Stimulated activated CD4-positive, alpha-beta T cell treated with anti-CD3 and anti-CD28 coated beads, Interleukin-2, amount 100 ng/mL, for 24 hours (primary cell): ENCODE results near the gene PTPRN2.
"Not testable (repeated sequence)": the region's sequence is repeated elsewhere in the genome, so short reads cannot be mapped to it uniquely, and the experiment has no call there.

Experiments used
- DNase-seq, 2 donors: peaks; one replicate each; pipeline ENCODE4 v3.0.0-alpha.2; 2020

The PTPRN2 gene

DNA sequence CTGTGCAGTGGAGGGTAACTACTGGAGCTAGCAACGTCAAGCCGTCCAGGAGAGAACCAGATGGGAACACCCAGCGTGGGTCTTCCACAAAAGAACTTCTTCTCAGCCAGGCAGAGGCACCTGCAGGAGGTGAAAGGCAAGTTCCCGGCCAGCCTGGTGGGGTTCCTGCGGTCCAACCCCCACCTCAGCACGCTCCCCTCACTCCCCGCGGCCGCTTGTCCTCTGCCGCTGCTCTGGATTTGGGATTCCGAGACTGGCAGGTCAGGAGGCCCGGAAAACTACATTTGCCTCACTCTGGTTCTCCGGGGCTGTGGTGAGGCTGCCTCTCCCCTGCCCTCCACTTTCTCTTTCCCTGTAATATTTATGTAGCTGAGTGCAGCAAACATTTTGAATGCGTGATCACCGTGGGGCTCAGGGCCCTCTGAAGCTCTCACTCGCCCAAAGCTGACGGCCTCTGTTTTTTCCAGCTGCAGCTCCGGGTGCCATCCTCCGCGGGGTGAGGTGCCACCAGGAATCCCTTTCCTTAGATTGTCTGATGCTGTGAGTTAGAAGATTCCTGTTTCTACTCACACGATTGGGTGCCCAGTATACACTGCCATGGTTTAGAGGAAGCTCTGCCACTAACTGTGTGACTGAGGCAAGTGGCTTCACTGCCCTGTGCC is 884.0 kb downstream of the PTPRN2 start:
- no peak for DNase-seq

DNA sequence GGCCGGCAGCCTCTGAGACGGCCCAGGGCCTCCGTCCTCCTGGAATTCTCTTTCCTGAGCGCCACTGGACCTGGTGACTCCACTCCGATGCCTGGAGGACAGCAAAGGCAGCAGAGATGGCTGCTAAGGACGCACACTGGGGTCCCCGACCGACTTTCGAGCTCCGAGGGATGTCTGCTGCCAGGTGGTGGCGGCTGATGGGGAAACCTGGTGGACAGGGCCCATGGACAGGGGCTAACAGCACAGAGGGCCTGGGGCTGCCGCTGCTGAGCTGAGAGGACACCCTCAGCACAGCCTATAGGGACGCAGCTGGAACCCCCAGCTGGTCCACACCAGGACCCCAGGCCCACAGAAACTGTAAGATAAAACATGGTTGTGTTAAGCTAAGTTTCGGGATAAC is 884.5 kb downstream of the PTPRN2 start:
- DNase-seq, result no peak

DNA sequence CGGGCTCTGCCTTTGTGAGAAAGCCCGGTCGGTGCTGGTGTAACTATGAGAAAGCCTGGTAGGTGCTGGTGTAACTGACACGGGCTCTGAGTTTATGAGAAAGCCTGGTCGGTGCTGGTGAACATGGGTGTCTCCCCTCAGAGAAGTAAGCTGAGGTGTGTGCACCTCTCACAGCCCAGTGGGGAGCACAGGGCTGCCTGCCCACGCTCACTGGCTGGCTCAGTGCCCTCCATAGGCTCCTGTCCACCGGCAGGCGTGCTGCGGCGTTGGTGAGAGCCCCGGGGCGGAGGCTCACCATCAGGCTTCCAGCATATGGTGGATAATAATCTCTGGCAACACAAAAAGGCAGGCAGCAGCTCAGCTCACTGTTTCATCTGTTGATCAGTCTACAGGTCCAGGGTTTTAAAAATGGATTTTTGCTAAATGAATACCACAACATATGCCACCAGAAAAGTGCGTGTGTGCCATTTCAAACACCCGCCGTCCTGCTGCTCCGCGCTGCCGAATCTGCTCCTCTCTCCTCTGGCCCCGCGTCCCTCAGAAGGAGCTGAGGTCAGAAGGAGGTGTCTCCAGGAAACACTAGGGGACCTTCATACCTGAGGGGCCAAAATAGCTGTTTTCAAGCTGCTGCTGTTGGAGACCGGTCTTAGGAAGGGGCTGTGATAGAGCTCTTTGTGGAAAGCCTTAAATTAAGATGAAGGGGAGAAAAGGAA is 885.2 kb downstream of the PTPRN2 start:
- DNase-seq, result no peak

DNA sequence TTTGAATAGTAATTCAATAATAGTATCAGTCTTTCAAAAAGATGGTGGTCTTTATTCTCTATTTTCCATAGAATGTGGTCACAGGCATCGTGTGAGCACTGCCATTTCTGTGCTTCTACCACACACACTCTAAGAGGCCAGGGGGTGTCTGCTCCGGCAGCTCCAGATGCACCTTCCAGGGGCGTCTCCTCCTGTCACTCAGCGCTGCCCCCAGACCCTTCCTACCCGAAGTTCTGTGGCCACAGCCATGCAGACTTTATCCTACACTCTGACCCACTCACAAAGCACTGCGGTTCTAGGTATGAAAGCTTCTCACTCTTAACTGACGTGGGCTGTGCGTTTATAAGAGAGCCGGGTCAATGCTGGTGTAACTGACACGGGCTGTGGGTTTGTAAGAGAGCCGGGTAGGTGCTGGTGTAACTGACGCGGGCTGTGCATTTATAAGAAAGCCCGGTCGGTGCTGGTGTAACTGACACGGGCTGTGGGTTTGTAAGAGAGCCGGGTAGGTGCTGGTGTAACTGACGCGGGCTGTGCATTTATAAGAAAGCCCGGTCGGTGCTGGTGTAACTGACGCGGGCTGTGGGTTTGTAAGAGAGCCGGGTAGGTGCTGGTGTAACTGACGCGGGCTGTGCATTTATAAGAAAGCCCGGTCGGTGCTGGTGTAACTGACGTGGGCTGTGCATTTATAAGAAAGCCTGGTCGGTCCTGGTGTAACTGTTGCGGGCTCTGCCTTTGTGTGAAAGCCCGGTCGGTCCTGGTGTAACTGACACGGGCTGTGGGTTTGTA is 886.0 kb downstream of the PTPRN2 start:
- DNase-seq, result not testable (repeated sequence)

DNA sequence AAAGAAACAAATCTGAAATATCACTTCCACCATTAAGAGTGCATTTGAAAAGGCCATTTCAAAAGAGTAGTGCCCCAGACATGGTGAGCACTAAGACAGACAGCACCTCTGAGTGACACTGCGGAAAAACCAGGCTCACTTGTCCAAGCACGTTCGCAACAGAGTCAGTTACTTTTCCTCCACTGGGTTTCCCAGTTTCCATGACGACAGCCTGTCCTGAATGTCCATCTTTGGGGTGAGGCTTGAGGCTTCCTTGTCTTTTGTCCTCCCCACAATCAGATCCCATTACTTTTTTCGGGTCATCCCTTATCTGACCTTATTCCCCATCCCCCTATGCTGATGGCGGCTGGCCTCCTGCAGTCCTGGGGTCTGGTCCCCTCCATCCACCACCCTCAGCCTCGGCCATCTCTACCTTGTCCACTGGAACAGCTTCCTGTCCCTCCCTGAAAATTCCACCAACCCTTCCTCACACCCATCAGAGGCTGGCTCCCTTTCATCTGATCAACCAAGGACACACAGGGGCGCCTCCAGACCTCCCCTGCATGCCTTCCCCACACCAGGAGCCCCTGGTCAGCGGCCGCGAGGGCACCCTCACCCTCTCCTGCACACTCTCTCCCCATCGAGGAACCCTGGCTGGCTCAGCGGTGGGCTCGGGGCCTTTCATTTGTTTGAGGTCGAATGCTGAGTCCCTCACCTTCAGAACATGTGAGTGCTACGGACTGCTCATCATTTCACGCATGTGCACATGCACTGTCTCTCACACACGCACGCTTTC is 887.2 kb downstream of the PTPRN2 start:
- no peak for DNase-seq

DNA sequence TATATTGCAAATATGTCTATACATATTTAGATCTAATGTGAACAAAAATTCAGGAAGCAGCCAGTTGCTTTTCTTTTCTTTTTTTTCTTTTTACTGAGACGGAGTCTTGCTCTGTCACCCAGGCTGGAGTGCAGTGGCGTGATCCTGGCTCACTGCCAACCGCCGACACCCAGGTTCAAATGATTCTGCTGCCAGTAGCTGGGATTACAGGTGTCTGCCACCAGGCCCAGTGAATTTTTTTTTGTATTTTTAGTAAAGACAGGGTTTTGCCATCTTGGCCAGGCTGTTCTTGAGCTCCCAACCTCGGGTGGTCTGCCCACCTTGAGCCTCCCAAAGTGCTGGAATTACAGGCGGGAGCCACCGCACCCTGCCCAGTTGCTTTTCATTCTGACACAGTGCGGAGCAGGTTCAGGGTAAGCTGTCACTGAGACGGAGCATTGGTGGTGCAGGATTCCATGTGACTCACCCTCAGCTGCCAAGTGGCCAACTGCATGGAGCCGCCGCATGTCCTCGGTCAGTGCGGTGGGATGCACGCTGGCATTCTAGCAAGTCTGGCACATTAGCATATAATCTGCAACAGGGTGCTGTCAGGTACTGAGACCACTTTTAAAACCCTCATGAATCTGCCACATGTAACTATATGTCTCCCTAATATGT is 888.1 kb downstream of the PTPRN2 start:
- DNase-seq, result no peak

DNA sequence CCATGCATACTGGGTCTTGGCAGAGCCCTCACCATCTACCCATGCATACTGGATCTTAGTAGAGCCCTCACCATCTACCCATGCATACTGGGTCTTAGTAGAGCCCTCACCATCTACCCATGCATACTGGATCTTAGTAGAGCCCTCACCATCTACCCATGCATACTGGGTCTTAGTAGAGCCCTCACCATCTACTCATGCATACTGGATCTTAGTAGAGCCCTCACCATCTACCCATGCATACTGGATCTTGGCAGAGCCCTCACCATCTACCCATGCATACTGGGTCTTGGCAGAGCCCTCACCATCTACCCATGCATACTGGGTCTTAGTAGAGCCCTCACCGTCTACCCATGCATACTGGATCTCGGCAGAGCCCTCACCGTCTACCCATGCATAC is 890.3 kb downstream of the PTPRN2 start:
- DNase-seq, result not testable (repeated sequence)

DNA sequence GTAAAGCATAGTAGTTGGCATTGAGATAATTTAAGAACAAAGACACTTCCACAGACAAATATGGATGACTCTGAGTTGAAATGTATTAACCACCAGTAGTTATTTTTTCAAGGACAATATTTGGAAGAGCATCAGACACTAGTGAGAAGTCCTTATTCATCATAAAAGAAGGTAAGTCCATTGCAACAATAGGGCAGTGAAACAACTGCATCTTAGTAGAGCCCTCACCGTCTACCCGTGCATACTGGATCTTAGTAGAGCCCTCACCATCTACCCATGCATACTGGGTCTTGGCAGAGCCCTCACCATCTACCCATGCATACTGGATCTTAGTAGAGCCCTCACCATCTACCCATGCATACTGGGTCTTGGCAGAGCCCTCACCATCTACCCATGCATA is 892.0 kb downstream of the PTPRN2 start:
- DNase-seq, result not testable (repeated sequence)

DNA sequence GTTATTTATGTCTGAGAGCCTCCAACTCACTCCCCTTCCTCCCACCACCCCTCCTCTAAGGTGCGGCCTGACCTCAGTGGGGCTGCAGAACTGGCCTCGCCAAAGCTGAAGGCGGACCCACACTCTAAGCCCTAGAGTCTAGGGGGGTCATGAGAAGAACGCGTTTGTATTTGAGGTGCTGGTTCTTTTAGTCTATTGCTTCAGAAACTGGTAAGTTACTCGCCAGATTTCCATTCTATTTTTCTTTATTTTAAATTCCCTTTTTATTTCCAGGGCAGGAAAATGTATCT is 893.3 kb downstream of the PTPRN2 start:
- no peak for DNase-seq

DNA sequence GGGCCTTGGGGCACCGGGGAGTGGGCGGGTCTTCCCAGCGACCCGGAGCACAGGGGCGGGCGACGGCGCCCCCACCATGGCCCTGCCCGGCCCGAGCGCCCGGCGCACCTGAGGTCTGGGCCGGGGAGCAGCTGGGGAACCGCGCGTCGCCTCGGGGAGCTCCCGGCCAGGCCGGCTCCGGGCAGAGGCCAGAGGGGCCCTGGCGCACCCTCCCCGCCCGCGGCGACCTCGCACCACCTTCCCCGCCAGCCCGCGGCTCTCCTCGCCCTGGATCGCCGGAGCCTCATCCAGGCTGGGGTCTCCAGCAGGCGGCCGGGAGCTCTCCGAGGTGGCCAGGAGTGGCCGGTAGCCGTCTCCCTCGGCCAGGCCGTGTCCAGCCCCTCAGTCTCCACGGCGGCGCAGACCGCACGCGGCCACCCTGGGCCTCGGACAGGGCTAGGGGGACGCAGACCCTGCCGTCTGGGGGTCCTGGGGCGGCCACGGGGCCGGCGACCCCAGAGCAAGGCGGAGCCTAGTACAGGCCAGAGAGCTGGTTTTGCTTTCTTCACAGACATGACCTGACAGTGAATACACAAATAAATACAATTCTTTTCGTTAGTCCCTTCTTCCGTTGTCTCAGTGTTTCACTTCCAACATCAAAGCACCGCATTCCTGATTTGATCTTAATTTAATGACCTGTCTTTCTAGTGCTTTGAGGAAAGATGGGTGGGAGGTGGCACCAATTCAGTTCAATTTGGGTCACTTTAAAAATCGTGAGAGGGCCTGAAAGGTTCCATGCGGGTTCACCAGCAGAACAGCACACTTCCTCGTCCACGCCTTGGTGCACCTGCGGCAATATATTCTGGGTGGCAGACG is 893.9 kb downstream of the PTPRN2 start:
- DNase-seq, result no peak

DNA sequence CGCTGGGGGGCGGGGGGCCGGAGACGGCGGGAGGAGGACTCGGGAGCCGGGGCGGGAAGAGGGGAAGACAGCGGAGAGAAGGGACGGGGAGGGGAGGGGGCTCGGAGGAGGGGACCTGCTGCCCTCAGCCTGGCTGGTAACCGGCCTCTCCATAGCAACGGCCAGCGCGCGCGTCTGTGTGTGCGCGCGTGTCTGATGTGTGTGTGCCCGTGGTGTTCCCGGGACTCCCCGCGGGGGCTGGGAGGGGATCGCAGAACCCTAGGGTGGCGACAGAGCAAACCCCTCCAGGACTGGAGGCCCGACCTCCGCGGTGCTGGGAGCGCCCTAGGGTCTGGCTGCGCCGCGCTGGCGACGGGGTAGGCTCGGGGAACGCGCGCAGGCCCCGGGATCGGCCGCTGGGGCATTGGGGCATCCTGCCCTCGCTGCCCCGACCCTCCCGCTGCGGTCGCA is 894.5 kb downstream of the PTPRN2 start:
- no peak for DNase-seq

DNA sequence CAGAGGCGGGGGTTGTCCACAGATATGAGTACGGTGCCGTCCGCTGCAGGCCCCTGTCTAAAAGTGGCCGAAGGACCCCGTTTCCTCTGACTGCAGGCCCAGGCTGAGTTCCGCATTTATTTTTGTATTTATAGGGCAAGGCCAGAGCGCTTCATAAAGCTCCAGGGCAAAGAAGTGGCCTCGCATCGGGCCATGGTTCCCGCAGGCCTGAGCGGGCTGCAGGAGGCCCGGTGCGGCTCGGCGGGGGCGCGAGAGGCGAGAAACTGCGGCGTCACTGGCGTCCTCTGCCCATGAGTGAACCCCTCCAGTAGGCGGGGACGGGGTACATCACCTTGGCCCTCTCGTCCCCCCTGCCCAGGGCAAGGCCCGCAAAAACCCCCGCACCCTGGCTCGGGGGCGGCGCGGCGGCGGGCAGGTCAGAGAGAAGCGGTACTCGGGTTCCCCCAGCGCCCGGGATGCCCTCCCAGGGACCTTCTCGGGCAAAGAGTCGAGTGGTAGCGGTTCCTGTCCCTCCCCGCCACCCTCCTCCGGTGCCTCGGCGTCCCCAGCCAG is 895.1 kb downstream of the PTPRN2 start:
- no peak for DNase-seq

DNA sequence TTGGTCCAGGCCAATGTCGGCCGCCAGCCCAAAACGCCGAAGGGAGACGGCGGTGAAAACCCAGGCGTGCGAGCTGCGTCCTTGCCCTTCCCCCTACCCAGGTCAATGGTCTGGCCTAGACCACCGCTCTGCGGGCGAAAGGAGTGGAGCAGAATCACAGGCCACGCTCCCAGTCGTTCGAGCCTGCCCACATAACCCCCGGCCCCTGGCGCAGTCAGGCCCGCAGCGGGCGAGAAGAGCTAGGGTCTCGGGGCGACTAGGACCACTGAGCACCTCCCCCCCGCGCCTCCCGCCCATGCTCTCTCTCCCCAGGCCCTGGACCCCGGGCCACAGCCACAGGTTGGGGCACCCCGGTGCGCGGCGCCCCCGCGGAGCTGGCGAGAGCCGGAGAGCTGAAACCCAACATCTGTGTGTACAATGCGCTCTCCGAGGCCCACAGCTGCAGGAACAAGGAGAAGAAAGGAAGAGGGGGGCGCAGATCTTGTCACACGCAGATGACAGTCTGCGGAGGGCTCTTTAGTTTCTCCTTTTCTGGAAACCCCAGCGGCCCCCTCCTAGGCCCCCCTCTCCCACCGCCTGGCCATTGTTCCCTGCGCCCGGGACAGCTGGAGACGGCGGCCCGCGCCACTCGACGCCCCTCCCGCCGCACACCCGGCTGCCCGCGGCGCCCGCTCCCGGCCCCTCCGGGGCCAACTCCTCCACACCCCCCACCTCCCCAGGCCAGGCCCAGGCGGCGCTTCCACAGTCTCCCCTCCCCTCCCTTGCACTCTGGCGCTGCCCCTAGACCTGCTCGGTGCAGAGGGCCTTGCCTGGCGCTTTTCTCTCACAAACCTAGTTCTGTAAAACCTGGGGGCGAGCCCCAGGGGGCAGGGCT is 895.8 kb downstream of the PTPRN2 start:
- no peak for DNase-seq

DNA sequence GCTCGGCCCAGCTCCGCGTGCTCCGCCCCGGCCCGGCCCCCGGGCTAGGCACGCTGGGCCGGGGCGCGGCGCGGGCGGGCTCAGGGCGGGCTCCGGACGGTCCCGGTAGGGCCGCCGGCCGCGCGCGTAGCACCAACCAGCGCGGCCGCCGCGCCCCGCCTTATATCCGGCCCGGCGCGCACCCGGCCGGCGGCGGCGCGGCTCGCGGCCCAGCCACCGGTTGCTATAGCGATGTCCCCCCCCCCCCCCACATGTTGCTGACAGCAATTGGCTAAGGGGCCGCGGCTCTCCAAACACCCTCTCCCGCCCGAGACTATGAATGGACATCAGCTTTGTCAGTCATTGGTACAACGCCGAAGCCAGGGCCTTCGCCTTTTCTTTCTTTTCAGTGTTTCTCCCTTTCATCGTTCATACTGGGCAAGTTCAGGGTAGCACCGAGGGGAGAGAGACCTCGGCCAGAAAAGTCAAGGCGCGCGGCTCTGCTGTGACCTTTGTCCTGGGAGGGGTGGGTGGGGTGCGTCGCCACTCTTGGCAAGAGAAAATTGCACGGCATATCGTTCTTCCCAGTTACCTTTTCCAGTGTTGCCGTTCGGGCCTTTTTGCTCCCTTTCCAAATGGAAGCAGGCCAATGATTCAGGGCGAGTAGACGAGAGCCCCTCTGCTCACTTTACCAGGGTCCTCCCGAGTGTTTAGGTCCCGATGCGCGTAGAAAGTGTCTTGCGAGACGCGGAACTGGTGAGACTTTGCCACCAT is 896.6 kb downstream of the PTPRN2 start:
- DNase-seq, result no peak

DNA sequence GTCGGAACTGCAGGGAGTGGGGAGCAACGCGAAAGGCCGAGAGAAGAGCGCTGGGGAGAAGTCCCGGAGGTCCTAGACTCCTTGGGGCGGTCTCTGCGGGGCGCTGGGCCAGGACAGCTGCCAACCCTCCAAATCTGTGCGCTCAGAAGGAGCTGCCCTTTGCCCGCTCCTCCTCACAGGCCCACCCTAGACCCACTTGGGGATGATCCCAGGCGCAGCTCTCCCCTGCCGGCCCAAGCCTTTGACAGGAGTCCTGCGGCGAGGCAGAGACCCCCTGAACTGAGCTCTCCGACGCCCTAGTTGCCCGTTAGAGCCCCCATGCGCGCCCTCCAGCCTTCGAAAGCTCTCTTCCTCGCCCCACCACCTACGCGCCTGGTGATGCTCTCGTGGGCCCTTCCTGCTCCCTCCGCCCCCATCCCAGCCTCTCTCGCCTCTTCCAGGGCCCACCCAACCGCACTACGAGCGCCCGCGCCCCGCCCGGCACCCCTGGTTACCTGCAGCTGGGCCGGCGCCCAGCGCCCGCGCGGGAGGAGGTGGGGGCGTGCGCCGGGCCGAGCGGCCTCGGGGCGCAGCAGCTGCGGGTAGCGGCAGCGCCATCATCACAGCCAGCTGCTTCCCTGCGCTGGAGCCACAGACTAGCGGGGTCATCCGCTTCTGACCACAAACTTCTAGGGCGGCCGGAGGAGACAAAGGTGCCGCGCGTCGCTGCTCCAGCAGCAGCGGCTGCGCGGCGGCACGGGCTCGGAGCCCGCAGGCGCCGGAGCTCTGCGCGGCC is 897.4 kb downstream of the PTPRN2 start:
- DNase-seq, result no peak

DNA sequence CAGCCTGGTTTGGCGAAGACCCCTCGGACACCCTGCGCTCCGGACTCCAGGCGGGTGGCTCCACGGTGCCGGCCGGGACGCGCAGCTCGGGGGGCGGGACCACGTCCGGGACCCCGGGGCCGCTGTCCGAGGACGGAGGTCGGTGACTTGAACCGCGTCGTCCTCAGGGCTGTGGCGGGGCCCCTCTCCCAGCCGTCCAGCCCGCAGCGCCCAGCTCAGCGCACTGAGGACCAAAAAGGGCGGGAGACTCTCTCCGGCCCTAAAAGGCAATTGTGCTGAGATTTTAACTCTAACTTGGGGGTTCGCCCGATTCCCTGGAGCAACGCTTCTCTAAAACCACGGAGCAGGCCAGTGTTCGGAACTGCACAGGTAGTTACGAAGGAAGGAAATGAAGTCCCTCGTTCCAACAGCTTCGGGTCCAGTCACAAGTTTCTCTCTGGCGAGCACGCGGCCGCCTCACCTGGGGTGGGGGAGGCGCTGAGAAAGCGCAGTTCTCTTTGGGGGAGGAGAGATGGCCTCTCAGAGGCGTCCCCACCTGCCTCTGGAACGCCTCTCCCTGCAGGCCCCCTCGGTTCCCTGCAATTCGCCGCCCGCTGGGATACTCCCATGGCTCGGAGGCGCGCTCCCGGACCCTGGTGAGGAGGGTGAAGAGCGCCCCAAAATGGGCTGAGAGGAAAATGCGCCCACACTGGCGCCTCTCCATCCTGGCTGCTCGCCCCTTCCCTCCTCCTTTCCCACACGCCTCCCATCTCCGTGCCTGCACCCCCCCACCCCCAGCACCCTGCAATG is 898.2 kb downstream of the PTPRN2 start:
- no peak for DNase-seq

DNA sequence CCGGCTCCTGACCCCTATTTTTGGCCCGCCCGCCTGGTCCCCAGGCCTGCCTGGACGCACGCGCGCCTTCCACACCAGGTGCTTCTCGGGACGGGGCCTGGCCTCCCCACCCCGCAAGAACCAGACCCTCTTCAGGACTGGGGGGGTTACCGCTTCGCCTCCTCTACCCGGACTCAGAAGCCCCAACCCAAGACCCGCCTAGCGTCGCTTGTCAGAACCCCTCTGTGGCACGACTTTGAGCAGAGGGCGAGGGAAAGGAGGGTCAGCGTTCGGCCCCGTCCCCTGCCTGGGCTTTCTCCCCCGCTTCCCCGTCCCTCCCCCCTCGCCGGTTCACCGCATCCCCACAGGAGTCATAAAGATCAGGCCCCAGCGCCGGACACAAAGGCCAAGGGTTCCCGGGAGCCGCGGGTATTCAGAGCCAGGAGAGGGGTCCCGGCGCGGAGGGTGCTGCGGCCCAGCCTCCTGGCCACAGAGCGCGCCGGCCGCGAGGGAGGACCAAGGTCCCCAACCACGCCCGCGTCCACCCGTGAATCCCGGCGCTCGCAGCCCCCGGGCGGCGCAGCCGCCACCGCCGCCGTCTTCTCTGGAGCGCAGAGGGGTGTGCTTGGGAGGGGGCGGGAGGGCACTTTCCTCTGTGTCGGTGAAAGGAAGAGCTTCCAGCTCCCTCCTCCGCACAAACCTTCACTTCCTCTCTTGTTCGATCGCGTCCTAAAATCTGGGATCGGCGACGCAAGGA is 898.9 kb downstream of the PTPRN2 start:
- no peak for DNase-seq
